IMR-90 (cell line): ENCODE data around the gene CACNA1D. TPM values are rescaled to one million over a fixed set of nuclear protein-coding genes. Genes with fewer than 3 reads are reported as not detected.
A peak's percentile ranks its signal among the peaks of the same experiment; 100 is the strongest.

Experiments
- ATAC-seq: fragments of 200-7000 bp; cut with Tn5 transposase; 2 replicates; pipeline ENCODE4 v1.9.1; 2020; ENCODE audit warnings: low read depth, mild to moderate bottlenecking, moderate library complexity
- BruUV-seq: library from RNA; stranded (reverse); fragments of 400-500 nt; replicated peaks from 2 replicates; lab custom pipeline; 2021; lab: Mats Ljungman, UMichigan
- CTCF ChIA-PET: fragments of 300-600 bp; formaldehyde crosslinking; extraction: SDS; loops from one replicate; lab custom pipeline; 2021; ENCODE audit warnings: antibody characterized with exemption; lab: Yijun Ruan, JAX
- POLR2A ChIA-PET: fragments of 300-600 bp; sonication (Branson Sonifier 250); formaldehyde crosslinking; loops from one replicate; lab custom pipeline; 2022; ENCODE audit warnings: antibody characterized with exemption; ENCODE audit not compliant: unreplicated experiment; lab: Charles Lee
- DNase-seq: peaks from one replicate; pipeline ENCODE4 v3.0.0; 2013
- H2AFZ ChIP-seq: replicated peaks from 2 replicates; pipeline ENCODE3; 2013; ENCODE audit warnings: low read length, mild to moderate bottlenecking; ENCODE audit not compliant: poor library complexity
- H2AK5ac ChIP-seq: 2 replicates; pipeline ENCODE4 v1.6.1; 2013; ENCODE audit warnings: low read depth, low read length, inconsistent platforms
- H2AK9ac ChIP-seq: replicated peaks from 2 replicates; pipeline ENCODE3; 2013; ENCODE audit warnings: mild to moderate bottlenecking, low read depth, low read length, moderate library complexity; ENCODE audit not compliant: poor library complexity
- H2BK120ac ChIP-seq: 2 replicates; pipeline ENCODE4 v1.6.1; 2013; ENCODE audit warnings: low read depth, low read length, inconsistent platforms
- H2BK15ac ChIP-seq: 3 replicates; pipeline ENCODE4 v1.6.1; 2013; ENCODE audit warnings: low read depth, low read length, inconsistent platforms
- H2BK20ac ChIP-seq: 2 replicates; pipeline ENCODE4 v1.6.1; 2013; ENCODE audit warnings: low read depth, mild to moderate bottlenecking, inconsistent platforms, low read length, moderate library complexity
- H2BK5ac ChIP-seq: 2 replicates; pipeline ENCODE4 v1.6.1; 2013; ENCODE audit warnings: mild to moderate bottlenecking, low read depth, low read length, inconsistent platforms; ENCODE audit not compliant: poor library complexity, severe bottlenecking
- H3K14ac ChIP-seq: replicated peaks from 2 replicates; pipeline ENCODE4 v1.6.1; 2013; ENCODE audit warnings: low read depth, low read length, inconsistent platforms
- H3K18ac ChIP-seq: 2 replicates; pipeline ENCODE4 v1.6.1; 2013; ENCODE audit warnings: low read depth, low read length, control low read depth
- H3K23ac ChIP-seq: 2 replicates; pipeline ENCODE4 v1.6.1; 2013; ENCODE audit warnings: low read depth, low read length, inconsistent platforms
- H3K27ac ChIP-seq: 2 replicates; pipeline ENCODE4 v1.5.1; 2013; ENCODE audit warnings: mild to moderate bottlenecking, control low read depth, low read length; ENCODE audit not compliant: insufficient read depth
- H3K27me3 ChIP-seq: 2 replicates; pipeline ENCODE4 v1.6.1; 2013; ENCODE audit warnings: low read length; ENCODE audit not compliant: control insufficient read depth, insufficient read depth
- H3K36me3 ChIP-seq: 2 replicates; pipeline ENCODE4 v1.6.1; 2013; ENCODE audit warnings: low read length, mixed read lengths; ENCODE audit not compliant: control insufficient read depth, insufficient read depth
- H3K4ac ChIP-seq: 2 replicates; pipeline ENCODE4 v1.6.1; 2013; ENCODE audit warnings: low read depth, low read length, inconsistent platforms
- H3K4me1 ChIP-seq: 2 replicates; pipeline ENCODE4 v1.6.1; 2013; ENCODE audit warnings: low read length, mixed read lengths; ENCODE audit not compliant: control insufficient read depth, insufficient read depth
- H3K4me2 ChIP-seq: 2 replicates; pipeline ENCODE4 v1.6.1; 2013; ENCODE audit warnings: low read depth, mild to moderate bottlenecking, control low read depth, low read length, moderate library complexity
- H3K4me3 ChIP-seq: 2 replicates; pipeline ENCODE4 v1.5.1; 2013; ENCODE audit warnings: low read depth, mild to moderate bottlenecking, control low read depth, low read length, moderate library complexity; ENCODE audit not compliant: insufficient read depth
- H3K56ac ChIP-seq: 2 replicates; pipeline ENCODE4 v1.6.1; 2013; ENCODE audit warnings: low read length, inconsistent platforms; ENCODE audit not compliant: insufficient read depth; ENCODE audit errors: extremely low read depth
- H3K79me1 ChIP-seq, 2 experiments: 2 replicates each; pipeline ENCODE4 v1.6.1; 2013; ENCODE audit warnings: low read length in 2 of 2, inconsistent platforms in 1 of 2, low read depth in 1 of 2
- H3K9ac ChIP-seq: 2 replicates; pipeline ENCODE4 v1.6.1; 2013; ENCODE audit warnings: low read depth, low read length, control low read depth
- H3K9me1 ChIP-seq: 2 replicates; pipeline ENCODE4 v1.6.1; 2013; ENCODE audit warnings: low read length, inconsistent platforms; ENCODE audit not compliant: insufficient read depth
- H3K9me3 ChIP-seq: 2 replicates; pipeline ENCODE4 v1.6.1; 2013; ENCODE audit warnings: low read length; ENCODE audit not compliant: control insufficient read depth, insufficient read depth
- H4K20me1 ChIP-seq: 2 replicates; pipeline ENCODE4 v1.6.1; 2013; ENCODE audit warnings: low read length, inconsistent platforms; ENCODE audit not compliant: insufficient read depth
- H4K5ac ChIP-seq: 2 replicates; pipeline ENCODE4 v1.6.1; 2013; ENCODE audit warnings: mild to moderate bottlenecking, low read depth, low read length, control low read depth
- H4K8ac ChIP-seq, 2 experiments: 2 replicates each; pipeline ENCODE4 v1.6.1; 2013; ENCODE audit warnings: low read depth in 2 of 2, low read length in 2 of 2, control low read depth in 1 of 2, inconsistent platforms in 1 of 2
- H4K91ac ChIP-seq: 2 replicates; pipeline ENCODE4 v1.6.1; 2013; ENCODE audit warnings: low read depth, low read length, inconsistent platforms; ENCODE audit not compliant: insufficient read depth
- MAFK ChIP-seq: IDR thresholded peaks from 2 replicates; pipeline ENCODE4 v1.6.1; 2012; ENCODE audit warnings: low read depth, low read length, improper control_type of control experiment
- MXI1 ChIP-seq: IDR thresholded peaks from 2 replicates; pipeline ENCODE4 v1.6.1; 2012; ENCODE audit warnings: low read depth, mild to moderate bottlenecking, low read length, moderate library complexity, borderline replicate concordance
- POLR2A ChIP-seq: IDR thresholded peaks from 2 replicates; pipeline ENCODE4 v1.6.1; 2012; ENCODE audit warnings: mild to moderate bottlenecking, low read depth, low read length
- WGBS, 2 experiments: methylation state at CpG; one replicate each; pipeline versions ENCODE4 v1.1.5 to v1.1.7; 2013; ENCODE audit warnings: missing lambda C conversion rate in 2 of 2; ENCODE audit not compliant: insufficient read length in 1 of 2; ENCODE audit errors: extremely low coverage in 2 of 2; 5-methylcytosine and 5-hydroxymethylcytosine counted together
- dilution Hi-C: fragments of 300-500 bp; cut with HindIII; formaldehyde crosslinking; loops from one replicate; pipeline ENCODE4 v1.14.3; 2018; ENCODE audit warnings: low sequenced_read_pairs; ENCODE audit not compliant: unreplicated experiment
- in situ Hi-C: fragments of 300-500 bp; cut with MboI; formaldehyde crosslinking; loops from 3 replicates; pipeline ENCODE4 v1.14.3; 2019; ENCODE audit warnings: low sequenced_read_pairs, inconsistent platforms, mixed read lengths
- intact Hi-C: fragments of 100-400 bp; cut with micrococcal nuclease; formaldehyde crosslinking; loops from 2 replicates; pipeline ENCODE4 v1.10.0; 2022
- polyA plus RNA-seq, 3 experiments: library from polyadenylated mRNA; depleted of rRNA; stranded (reverse); fragments of >200 nt; gene quantifications; 2 replicates each; pipeline ENCODE4 v1.2.3, GENCODE V29; 2012; ENCODE audit warnings: low replicate concordance in 1 of 3
- total RNA-seq: library from RNA; depleted of rRNA; stranded (reverse); fragments of >200 nt; gene quantifications from 2 replicates; pipeline ENCODE4 v1.2.3, GENCODE V29; 2012

The CACNA1D gene
- total and polyA plus RNA-seq, 2 of the 4 experiments (the other 2 are of a cell fraction), result 0.07 TPM; not detected in 1

DNA sequence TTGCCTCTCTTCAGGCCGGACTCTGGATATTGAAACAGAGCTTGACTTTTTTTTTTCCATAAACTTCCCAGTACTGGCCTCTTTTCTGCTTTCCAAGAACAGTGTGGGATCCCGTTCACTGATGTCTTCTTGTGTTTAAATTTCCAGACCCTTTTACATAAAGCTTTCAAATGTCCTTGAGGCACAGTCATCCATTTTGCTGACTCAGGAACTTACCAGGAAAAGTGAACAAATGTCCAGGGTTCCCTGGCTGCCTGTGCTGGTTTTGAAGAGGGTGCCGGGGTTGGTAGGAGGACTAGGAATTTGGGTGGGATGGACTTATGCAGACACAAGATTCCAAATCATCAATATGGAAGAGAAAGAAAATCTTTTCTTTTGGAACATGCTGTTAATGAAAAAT, 283.7 kb downstream of the CACNA1D start:
- no peak overlapping the region for H2BK15ac ChIP-seq
- no peak overlapping the region for H4K5ac ChIP-seq
- no peaks in the 10 kb centered on the region for H4K20me1 ChIP-seq
- H2BK5ac ChIP-seq, result no peak overlapping the region
- dilution Hi-C loops, result no loop called here
- CTCF ChIA-PET, result no interaction called here
- no peaks in the 10 kb centered on the region for H3K79me1 ChIP-seq
- no peak overlapping the region for H4K91ac ChIP-seq
- no peaks in the 10 kb centered on the region for H3K9me3 ChIP-seq
- no peak overlapping the region for H3K18ac ChIP-seq
- POLR2A ChIA-PET, result no interaction called here
- in situ Hi-C loops, result no loop called here
- H3K23ac ChIP-seq, result no peak overlapping the region
- no peak overlapping the region for H3K14ac ChIP-seq
- no peak overlapping the region for H2BK120ac ChIP-seq
- no peak overlapping the region for H3K4ac ChIP-seq
- no peak overlapping the region for H3K56ac ChIP-seq
- no peak overlapping the region for H3K4me2 ChIP-seq
- no peaks in the 10 kb centered on the region for H3K36me3 ChIP-seq
- H2AK5ac ChIP-seq, result no peak overlapping the region
- H2AK9ac ChIP-seq, result no peak overlapping the region
- no peak overlapping the region for H4K8ac ChIP-seq
- intact Hi-C loops, result no loop called here
- H2BK20ac ChIP-seq, result no peak overlapping the region
- no peak for ATAC-seq
- no TSS peak for BruUV-seq
- no peak overlapping the region for H3K9ac ChIP-seq
- no peaks in the 10 kb centered on the region for H3K9me1 ChIP-seq
- H3K4me1 ChIP-seq, result peaks cover 13% of the 10 kb centered on the region; the same call in 1 of the 2 replicates
- TF ChIP-seq MXI1 (no peak), MAFK (peak; percentile 95), POLR2A (no peak)
- no peak overlapping the region for H3K4me3 ChIP-seq
- no peak overlapping the region for H2AFZ ChIP-seq
- 60% methylated on average over 1 of the region's 3 CpGs; no CpG with 5 or more reads in 1 of the 2 experiments for WGBS, 2 experiments
- no peak for DNase-seq
- H3K27ac ChIP-seq, result no peak overlapping the region
- peaks cover 8% of the 10 kb centered on the region; the same call in 1 of the 2 replicates for H3K27me3 ChIP-seq
